Stimulated activated CD8-positive, alpha-beta memory T cell treated with anti-CD3 and anti-CD28 coated beads, Interleukin-4, amount 100 ng/mL, for 24 hours (primary cell): ENCODE measurements around the gene NAALADL2.

Experiments used
- DNase-seq: peaks from one replicate; pipeline ENCODE4 v3.0.0-alpha.2; 2020; ENCODE audit warnings: low read depth

NAALADL2 gene

DNA sequence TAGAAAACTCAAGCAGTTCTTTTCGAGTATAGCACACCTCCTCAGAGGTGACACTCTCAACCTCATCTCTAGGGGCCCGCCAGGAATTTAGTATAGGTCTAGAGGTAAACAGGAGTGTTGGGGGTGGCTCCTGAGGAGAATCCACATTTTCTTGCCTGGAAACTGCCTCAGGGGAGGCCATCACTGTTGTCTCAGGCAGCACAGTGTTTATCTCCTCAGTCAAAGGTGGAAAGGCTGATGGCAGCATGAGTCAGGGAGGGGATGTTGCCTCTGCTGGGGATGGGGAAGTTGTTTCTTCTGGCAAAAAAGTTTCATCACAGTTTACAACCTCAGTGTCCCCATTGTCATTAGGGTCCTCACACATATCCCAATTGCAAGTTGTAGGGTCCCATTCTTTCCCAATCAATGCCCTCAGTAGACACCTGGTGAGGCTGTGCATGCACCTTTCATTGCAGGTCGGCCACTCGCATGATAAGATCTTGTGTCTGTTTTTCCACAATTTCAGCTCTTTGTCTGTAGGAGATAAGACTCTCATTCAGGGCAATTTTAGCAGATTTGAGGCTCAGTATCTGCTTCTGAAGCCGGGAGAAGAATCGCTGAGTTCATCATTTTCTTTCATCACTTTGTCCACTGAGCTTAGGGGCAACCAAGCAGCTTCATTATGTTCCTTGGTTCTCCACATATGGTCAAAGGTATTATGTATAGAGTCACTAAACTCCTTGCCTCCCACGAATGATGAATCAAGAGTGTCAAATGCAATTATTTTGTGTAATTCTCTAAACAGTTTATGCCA, 25.8 kb downstream of the NAALADL2 start:
- no peak for DNase-seq

GRCh38 chr3:174891524-174892203, 32.5 kb downstream of the NAALADL2 start:
- no peak for DNase-seq

DNA sequence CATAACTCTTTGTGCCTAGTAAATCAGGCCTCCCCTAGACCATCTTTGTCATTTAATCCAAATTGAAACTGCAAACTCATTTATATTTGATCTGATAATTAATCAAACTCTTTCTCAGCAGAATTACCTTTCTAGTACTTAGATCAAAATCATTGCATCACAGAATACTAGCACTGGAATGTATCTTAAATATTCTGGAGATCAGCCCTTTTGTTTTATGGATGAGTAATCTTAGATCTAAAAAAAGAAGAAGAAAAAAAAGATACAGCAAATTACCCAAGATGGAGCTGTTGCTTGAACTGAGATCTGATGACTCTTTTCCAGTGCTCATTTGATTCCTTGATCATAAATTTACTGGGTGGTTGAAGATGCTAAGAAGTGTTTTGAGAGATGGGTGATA, 47.9 kb downstream of the NAALADL2 start:
- no peak for DNase-seq

GRCh38 chr3:174907628-174908407, 48.7 kb downstream of the NAALADL2 start:
- DNase-seq = no peak

DNA sequence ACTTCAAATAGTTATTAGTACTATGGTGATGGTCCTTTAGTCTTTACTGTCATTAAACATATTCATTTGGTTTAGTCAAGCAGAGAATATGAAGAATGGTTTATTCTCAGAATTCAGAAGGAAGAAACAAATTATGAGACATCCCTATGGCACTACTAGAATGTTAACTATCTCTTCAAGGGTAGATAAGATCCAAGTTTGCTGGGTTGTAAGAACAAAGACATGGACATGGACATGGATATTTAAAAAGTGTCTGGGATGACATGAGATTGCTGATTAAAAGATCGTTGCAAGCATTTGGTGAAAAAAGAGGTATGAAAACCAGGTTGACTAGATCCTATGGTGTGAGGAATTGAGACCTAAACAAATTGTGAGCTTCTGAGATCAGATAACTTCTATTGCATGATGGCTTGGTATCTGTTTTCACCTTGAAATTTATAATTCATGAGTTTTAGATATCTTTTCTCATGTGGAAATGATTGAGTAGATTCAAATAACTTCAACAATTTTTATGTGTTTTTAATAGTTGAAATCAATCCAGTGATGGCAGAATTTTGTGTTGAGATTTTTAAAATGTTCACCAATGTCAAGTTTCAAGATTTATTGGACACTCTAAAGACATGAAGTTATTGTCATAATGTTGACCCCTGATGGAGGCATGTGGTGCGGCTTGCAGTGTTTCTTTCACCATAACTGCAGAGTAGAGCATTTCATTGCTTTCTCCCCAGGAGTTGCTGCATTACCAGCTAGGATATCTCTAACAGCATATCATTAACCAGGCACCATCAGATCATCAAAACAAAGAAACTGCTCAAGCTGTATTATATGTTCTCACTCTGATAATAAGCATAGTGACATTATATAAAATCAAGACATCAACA, 72.6 kb downstream of the NAALADL2 start:
- no peak for DNase-seq

GRCh38 chr3:174936590-174936989, 77.5 kb downstream of the NAALADL2 start:
- DNase-seq = no peak

- DNase-seq = no peak
Measured at GRCh38 chr3:174937478-174937877, 78.3 kb downstream of the NAALADL2 start.

GRCh38 chr3:174938102-174938501, 79.0 kb downstream of the NAALADL2 start:
- DNase-seq = no peak

DNA sequence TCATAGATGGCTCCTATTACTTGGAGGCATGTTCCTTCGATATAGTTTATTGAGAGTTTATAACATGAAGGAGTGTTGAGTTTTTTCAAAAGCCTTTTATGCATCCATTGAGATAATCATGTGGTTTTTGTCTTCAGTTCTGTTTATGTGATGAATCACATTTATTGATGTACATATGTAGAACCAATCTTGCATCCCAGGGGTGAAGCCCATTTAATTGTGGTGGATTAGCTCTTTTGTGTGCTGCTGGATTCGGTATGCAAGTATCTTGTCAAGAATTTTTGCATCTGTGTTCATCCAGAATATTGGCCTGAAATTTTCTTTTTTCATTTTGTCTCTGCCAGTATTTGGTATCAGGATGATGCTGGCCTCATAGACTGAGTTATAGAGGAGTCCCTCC, 81.0 kb downstream of the NAALADL2 start:
- DNase-seq = no peak

- DNase-seq = no peak
Measured at GRCh38 chr3:174945276-174945675, 86.1 kb downstream of the NAALADL2 start.

DNA sequence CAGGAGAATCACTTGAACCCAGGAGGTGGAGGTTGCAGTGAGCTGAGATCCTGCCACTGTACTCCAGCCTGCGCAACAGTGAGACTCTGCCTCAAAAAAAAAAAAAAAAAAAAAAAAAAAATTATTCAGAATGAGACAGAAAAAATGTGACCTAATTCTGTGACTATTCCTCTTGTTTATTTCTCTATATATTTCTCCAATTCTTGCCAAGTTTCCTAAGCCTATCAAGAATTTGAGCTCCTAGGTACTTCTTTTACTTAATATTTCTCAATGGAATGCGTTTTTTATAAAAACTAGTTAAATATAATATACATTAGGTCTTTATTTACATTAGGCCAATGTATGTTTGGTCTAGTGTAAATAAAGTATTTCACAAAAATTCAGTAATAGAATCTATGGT, 86.8 kb downstream of the NAALADL2 start:
- no peak for DNase-seq

GRCh38 chr3:174949523-174949922, 90.4 kb downstream of the NAALADL2 start:
- DNase-seq = no peak

- no peak for DNase-seq
Measured at GRCh38 chr3:174951034-174951433, 91.9 kb downstream of the NAALADL2 start.

GRCh38 chr3:174951498-174952005, 92.4 kb downstream of the NAALADL2 start:
- no peak for DNase-seq

- DNase-seq = no peak
Measured at GRCh38 chr3:174953068-174953467, 93.9 kb downstream of the NAALADL2 start.

GRCh38 chr3:174955513-174956016, 96.4 kb downstream of the NAALADL2 start:
- no peak for DNase-seq

DNA sequence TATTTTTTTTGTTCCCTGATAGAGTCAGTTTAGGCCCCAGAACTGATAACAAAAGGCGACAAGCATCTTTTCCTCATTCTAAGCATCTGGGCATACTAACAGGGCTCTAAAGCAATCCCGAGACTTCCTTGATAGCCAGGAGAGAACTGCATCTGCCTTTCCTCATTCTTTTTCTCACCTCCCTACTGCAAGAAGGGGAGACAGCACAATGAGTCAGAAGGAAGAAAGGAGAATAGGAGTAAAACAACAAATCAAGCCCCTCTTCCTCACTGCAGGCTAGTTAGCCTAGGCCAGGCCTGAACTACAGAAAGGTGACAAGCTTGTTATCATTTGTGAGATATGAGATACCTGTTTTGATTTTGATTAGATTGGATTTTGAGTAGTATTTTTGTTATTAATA, 97.9 kb downstream of the NAALADL2 start:
- DNase-seq = no peak

DNA sequence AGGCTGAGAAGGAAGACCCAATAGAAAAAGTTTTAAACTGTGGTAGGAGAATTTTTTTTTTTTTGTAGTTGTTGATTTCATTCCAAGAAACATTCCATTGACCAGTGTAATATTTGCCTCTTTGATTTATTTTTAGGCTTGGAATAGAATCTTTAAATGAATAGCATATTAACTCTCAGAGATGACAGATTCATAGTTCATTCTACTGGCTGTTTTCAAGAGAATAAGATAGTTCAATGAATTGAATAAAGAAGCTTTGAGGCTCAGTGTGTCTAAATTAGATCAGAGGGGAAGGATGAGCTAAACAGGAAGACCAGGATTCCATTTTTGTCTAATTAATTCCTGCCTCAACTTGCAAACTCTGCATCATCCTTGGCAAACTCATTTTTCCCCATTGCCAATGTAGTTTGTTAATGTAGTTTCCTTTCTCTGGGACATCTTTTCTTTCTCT, 98.4 kb downstream of the NAALADL2 start:
- no peak for DNase-seq

DNA sequence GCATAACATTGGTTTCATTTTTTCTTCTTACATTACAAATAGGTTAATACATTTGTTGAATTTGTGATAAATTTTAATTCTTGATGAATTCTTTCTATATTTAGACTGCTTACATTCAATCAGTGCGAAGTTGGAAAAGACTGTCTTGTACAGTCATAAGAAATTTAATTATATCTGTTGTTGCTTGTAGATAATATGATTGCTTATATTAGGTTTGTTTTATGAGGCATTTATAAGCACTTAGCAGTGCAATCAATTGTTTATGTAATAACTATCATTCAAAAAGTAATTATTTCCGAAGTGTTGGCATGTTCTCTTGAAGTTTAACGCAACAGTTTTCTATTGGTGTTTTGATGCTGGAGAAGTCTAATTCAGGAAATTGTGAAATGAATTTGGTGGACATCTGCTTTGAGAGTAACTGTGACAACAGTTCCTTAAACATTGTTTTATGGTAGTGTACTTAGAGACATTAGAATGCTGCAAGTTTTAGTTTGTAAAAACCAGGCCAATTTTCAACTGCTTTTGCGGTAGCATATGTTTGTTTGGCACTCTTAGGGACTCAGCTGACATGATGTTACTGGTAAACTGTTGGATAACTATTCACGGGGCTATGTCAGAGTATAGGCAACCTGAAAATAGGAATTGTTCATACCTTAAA, 99.7 kb downstream of the NAALADL2 start:
- no peak for DNase-seq

- DNase-seq = no peak
Measured at GRCh38 chr3:174959556-174960065, 100.5 kb downstream of the NAALADL2 start.

DNA sequence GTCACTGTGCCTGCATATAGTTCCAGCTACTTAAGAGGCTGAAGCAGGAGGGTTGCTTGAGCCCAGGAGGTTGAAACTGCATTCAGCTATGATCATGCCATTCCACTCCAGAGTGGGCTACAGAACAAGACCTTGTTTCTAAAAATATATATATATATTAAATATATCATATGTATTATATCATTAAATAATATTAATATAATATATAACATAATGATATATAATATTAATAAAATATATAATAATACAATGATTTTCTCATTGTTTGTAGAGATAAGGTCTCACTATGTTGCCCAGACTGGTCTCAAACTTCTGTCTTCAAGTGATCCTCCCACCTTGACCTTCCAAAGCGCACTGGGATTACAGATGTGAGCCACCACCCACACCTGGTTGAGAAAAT, 101.8 kb downstream of the NAALADL2 start:
- no peak for DNase-seq
